Measurements from ENCODE around the gene ERGIC1. TPM values are rescaled to one million over a fixed set of nuclear protein-coding genes. Genes with fewer than 3 reads are reported as not detected.

ERGIC1 gene
- total and polyA plus RNA-seq, 8 donors: 54.5 to 293 (median 104) TPM

- peaks cover 17 to 48% (median 37%) of the 10 kb centered on the region in 4 donors for H3K4me1 ChIP-seq
- no peaks in the 10 kb centered on the region for H3K9me3 ChIP-seq
- peak overlapping the region; percentile 89 to 99 (median 98) for H3K27ac ChIP-seq
- H3K36me3 ChIP-seq: peaks cover 14 to 27% (median 23%) of the 10 kb centered on the region in 4 donors
- intact Hi-C loops (cut with DNase I; ENCODE audit: low total_unique reads): loop anchor here (10.0 kb wide), 2 partner anchors 70 to 160 kb away; partner anchors contain the start of genes BNIP1 and CREBRF
- no peaks in the 10 kb centered on the region for H3K27me3 ChIP-seq
- peak overlapping the region; percentile 69 to 97 (median 91) for H3K4me3 ChIP-seq
- peak; percentile 17 to 68 (median 59) for TF ChIP-seq POLR2AphosphoS5 (IDR thresholded peaks at IDR 0.05)
- no peak for TF ChIP-seq POLR2A (IDR thresholded peaks at IDR 0.05)
- TF ChIP-seq CTCF (IDR thresholded peaks at IDR 0.05): peak in 4 of 7 experiments; percentile 27 to 56 (median 40)
- TF ChIP-seq EP300 (IDR thresholded peaks at IDR 0.05): no peak
- peak; percentile 75 to 91 for DNase-seq
- WGBS, 5 donors: 0 to 1% (median 1%) methylated on average over 15 of the region's 15 CpGs
Measured at GRCh38 chr5:172984244-172984953, 150.3 kb downstream of the ERGIC1 start.

- Histone ChIP-seq H3K4me1 (peaks cover 17 to 60% (median 41%) of the 10 kb centered on the region in 4 donors), H3K4me3 (peak overlapping the region in 2 of 4 donors; percentile 69 to 90), H3K27me3 (no peaks in the 10 kb centered on the region), H3K27ac (peak overlapping the region in 3 of 5 donors; percentile 98 to 99 (median 99)), H3K36me3 (peaks cover 14 to 30% (median 28%) of the 10 kb centered on the region in 4 donors), H3K9me3 (no peaks in the 10 kb centered on the region)
- TF ChIP-seq POLR2A (IDR thresholded peaks at IDR 0.05): no peak
- no peak for TF ChIP-seq POLR2AphosphoS5 (IDR thresholded peaks at IDR 0.05)
- no peak for TF ChIP-seq EP300 (IDR thresholded peaks at IDR 0.05)
- TF ChIP-seq CTCF (IDR thresholded peaks at IDR 0.05): no peak
- intact Hi-C loops (cut with DNase I; ENCODE audit: low total_unique reads): loop anchor here (10.0 kb wide), 2 partner anchors 69 to 159 kb away; partner anchors contain the start of genes BNIP1 and CREBRF
- no peak for DNase-seq
Measured at GRCh38 chr5:172985596-172985995, 151.5 kb downstream of the ERGIC1 start.

GRCh38 chr5:172988276-172988675 is 154.2 kb downstream of the ERGIC1 start:
- H3K27me3 ChIP-seq: no peaks in the 10 kb centered on the region
- no peaks in the 10 kb centered on the region for H3K9me3 ChIP-seq
- no peak overlapping the region for H3K27ac ChIP-seq
- no peak for TF ChIP-seq CTCF (IDR thresholded peaks at IDR 0.05)
- intact Hi-C loops (cut with DNase I; ENCODE audit: low total_unique reads): loop anchor here (10.0 kb wide), 2 partner anchors 67 to 157 kb away; partner anchors contain the start of genes BNIP1 and CREBRF
- 70 to 76% (median 74%) methylated on average over 3 of the region's 3 CpGs for WGBS, 5 donors
- H3K4me3 ChIP-seq: no peak overlapping the region
- DNase-seq: no peak
- peaks cover 13 to 62% (median 40%) of the 10 kb centered on the region in 4 donors for H3K4me1 ChIP-seq
- peaks cover 14 to 46% (median 42%) of the 10 kb centered on the region in 4 donors for H3K36me3 ChIP-seq

GRCh38 chr5:172990776-172991175 is 156.7 kb downstream of the ERGIC1 start:
- intact Hi-C loops (cut with DNase I; ENCODE audit: low total_unique reads): no loop called here
- WGBS, 5 donors: 89 to 96% (median 93%) methylated on average over 8 of the region's 8 CpGs
- no peak overlapping the region for H3K4me3 ChIP-seq

More at GRCh38 chr5:172990776-172991175, 156.7 kb downstream of the ERGIC1 start:
- peaks cover 16 to 70% (median 60%) of the 10 kb centered on the region in 4 donors for H3K36me3 ChIP-seq
- DNase-seq: no peak
- peaks cover 5 to 63% (median 33%) of the 10 kb centered on the region in 4 donors for H3K4me1 ChIP-seq
- no peak for TF ChIP-seq CTCF (IDR thresholded peaks at IDR 0.05)
- TF ChIP-seq POLR2AphosphoS5 (IDR thresholded peaks at IDR 0.05): no peak
- no peak for TF ChIP-seq EP300 (IDR thresholded peaks at IDR 0.05)
- TF ChIP-seq POLR2A (IDR thresholded peaks at IDR 0.05): no peak
- no peaks in the 10 kb centered on the region for H3K27me3 ChIP-seq
- no peak overlapping the region for H3K27ac ChIP-seq
- no peaks in the 10 kb centered on the region for H3K9me3 ChIP-seq

Data from stomach (tissue), 9 donors.